ENCODE data around the gene DHX38. TPM values are rescaled to one million over a fixed set of nuclear protein-coding genes. Genes with fewer than 3 reads are reported as not detected.

DHX38 gene
- total and polyA plus RNA-seq, 2 of the 13 experiments (the other 11 are each of a cell fraction or from before 2014, with no cell fraction given) = 54.4 to 85.9 TPM

- ATAC-seq = no peak
- peaks cover 11% of the 10 kb centered on the region for H3K79me2 ChIP-seq (ENCODE audit: insufficient read depth, low read length)
- 98% methylated on average over 10 of the region's 10 CpGs for WGBS (ENCODE audit: low lambda C conversion rate)
- no peak for TF ChIP-seq UBTF (CRISPR knock-in tag; IDR thresholded peaks at IDR 0.05)
- no peak for TF ChIP-seq ZBTB33 (CRISPR knock-in tag; IDR thresholded peaks at IDR 0.05)
- TF ChIP-seq TFE3 (CRISPR knock-in tag; IDR thresholded peaks at IDR 0.05) = no peak
- no peak for TF ChIP-seq CTCF (CRISPR knock-in tag; IDR thresholded peaks at IDR 0.05)
- no peak for TF ChIP-seq REXO4 (CRISPR knock-in tag; IDR thresholded peaks at IDR 0.05; ENCODE audit: borderline replicate concordance)
- TF ChIP-seq SMAD1 (CRISPR knock-in tag; IDR thresholded peaks at IDR 0.05; ENCODE audit: borderline replicate concordance, low read depth) = no peak
- no peak for TF ChIP-seq HOXA9 (CRISPR knock-in tag; IDR thresholded peaks at IDR 0.05; ENCODE audit: borderline replicate concordance)
- no peak for TF ChIP-seq POGK (CRISPR knock-in tag; conservative IDR thresholded peaks at IDR 0.05)
- no peak for TF ChIP-seq CCDC6 (CRISPR knock-in tag; IDR thresholded peaks at IDR 0.05)
Measured at GRCh38 chr16:72101195-72101594, 7.5 kb downstream of the DHX38 start.

More at GRCh38 chr16:72101195-72101594, 7.5 kb downstream of the DHX38 start:
- H3K4me3 ChIP-seq (replicated peaks in 1 of 3; ENCODE audit: insufficient read depth in 1 of 3, low read depth in 2 of 3, low read length in 3 of 3) = no peak overlapping the region
- CTCF ChIA-PET (ENCODE audit: low intra/inter-chr PET ratio, low total read pairs) = interaction anchor here (1.1 kb wide), 1 partner anchor 35 kb away, joined by 4 read pairs; no protein-coding TSS in a partner anchor
- H4K20me1 ChIP-seq (ENCODE audit: insufficient read depth, low read length) = no peaks in the 10 kb centered on the region; the same call in 1 of the 2 replicates
- no peaks in the 10 kb centered on the region for H3K27me3 ChIP-seq (ENCODE audit: control insufficient read depth in 1 of 2, insufficient read depth in 2 of 2, low read length in 2 of 2)
- H3K4me2 ChIP-seq (ENCODE audit: low read depth, low read length) = no peak overlapping the region
- peaks cover 6% of the 10 kb centered on the region for H3K4me1 ChIP-seq (ENCODE audit: insufficient read depth, low read length)
- H3K9ac ChIP-seq (ENCODE audit: insufficient read depth, low read depth, low read length) = no peak overlapping the region
- H2AFZ ChIP-seq (ENCODE audit: low read length) = no peak overlapping the region
- FAIRE-seq = no peak
- no TSS peak for BruUV-seq (replicated peaks)
- no peak for DNase-seq (ENCODE audit: low spot score)
- intact Hi-C loops (cut with micrococcal nuclease; ENCODE audit: unreplicated experiment) = no loop called here
- H3K36me3 ChIP-seq (replicated peaks in 1 of 2; ENCODE audit: control insufficient read depth in 1 of 2, insufficient read depth in 2 of 2, low read length in 2 of 2) = peaks cover 77 to 96% of the 10 kb centered on the region in 2 experiments
- in situ Hi-C loops (cut with HindIII; ENCODE audit: extremely low pct_ligation_motif_present, low pct_unique_long_range_greater_than_20kb) = loop anchor here (5.0 kb wide), 1 partner anchor 34 kb away; no protein-coding TSS in a partner anchor
- H3K27ac ChIP-seq (ENCODE audit: extremely low read length, insufficient read depth, low read length) = no peak overlapping the region
- POLR2A ChIA-PET = no interaction called here
- H3K9me3 ChIP-seq (ENCODE audit: low read length) = no peaks in the 10 kb centered on the region
